Small intestine (tissue), 7 donors: Measurements from ENCODE around the gene P4HB. TPM values are rescaled to one million over a fixed set of nuclear protein-coding genes. Genes with fewer than 3 reads are reported as not detected.

ENCODE experiments used
- DNase-seq, 2 donors: peaks; one replicate each; pipeline versions ENCODE4 v3.0.0 to v3.0.0-alpha.2; 2013
- FAIRE-seq: peaks from 2 replicates; lab custom pipeline; 2012; peaks lifted over from hg19 to GRCh38; lab: Jason Lieb, UNC
- H3K27ac ChIP-seq, 3 donors: one replicate each; pipeline ENCODE4 v1.5.1; 2013; ENCODE audit warnings: low read length in 2 of 3, mild to moderate bottlenecking in 2 of 3, control low read depth in 1 of 3, inconsistent platforms in 1 of 3, low read depth in 1 of 3, moderate library complexity in 1 of 3
- H3K27me3 ChIP-seq, 3 donors: one replicate each; pipeline ENCODE4 v1.6.1; 2013; ENCODE audit warnings: low read length in 3 of 3, inconsistent platforms in 1 of 3; ENCODE audit not compliant: control insufficient read depth in 3 of 3, insufficient read depth in 3 of 3
- H3K36me3 ChIP-seq, 3 donors: one replicate each; pipeline ENCODE4 v1.6.1; 2013; ENCODE audit warnings: low read length in 3 of 3, inconsistent platforms in 1 of 3, low read depth in 1 of 3, mild to moderate bottlenecking in 1 of 3, moderate library complexity in 1 of 3; ENCODE audit not compliant: control insufficient read depth in 3 of 3, insufficient read depth in 2 of 3
- H3K4me1 ChIP-seq, 3 donors: one replicate each; pipeline ENCODE4 v1.6.1; 2013; ENCODE audit warnings: low read length in 2 of 3, inconsistent platforms in 1 of 3, low read depth in 1 of 3, mild to moderate bottlenecking in 1 of 3, moderate library complexity in 1 of 3; ENCODE audit not compliant: control insufficient read depth in 3 of 3, insufficient read depth in 2 of 3
- H3K4me3 ChIP-seq, 3 donors: one replicate each; pipeline ENCODE4 v1.5.1; 2013; ENCODE audit warnings: low read length in 3 of 3, control low read depth in 1 of 3, inconsistent platforms in 1 of 3, low read depth in 1 of 3, mild to moderate bottlenecking in 1 of 3, moderate library complexity in 1 of 3
- H3K9me3 ChIP-seq, 2 donors: one replicate each; pipeline ENCODE4 v1.6.1; 2013; ENCODE audit warnings: low read depth in 1 of 2, low read length in 1 of 2; ENCODE audit not compliant: control insufficient read depth in 2 of 2, insufficient read depth in 1 of 2
- WGBS, 3 donors: extraction: QIAGEN DNeasy Blood & Tissue Kit; methylation state at CpG; one replicate each; pipeline ENCODE4 v1.1.7; 2013; 5-methylcytosine and 5-hydroxymethylcytosine counted together
- polyA plus RNA-seq, 4 donors: library from polyadenylated mRNA; stranded (reverse) in 3 of 4; unstranded in 1 of 4; fragments of 200-250 nt in 3 of 4; fragments of 120-200 nt in 1 of 4; gene quantifications; one replicate each; pipeline versions ENCODE4 v1.2.1 to v1.2.3, GENCODE V29; 2013
- donor health status: healthy with polysubstance abuse.
- donor health status: control.
- donor health status: control.
- donor health status: Bipolar disorder and iron deficiency.
- donor health status: healthy.

P4HB gene
- polyA plus RNA-seq, 4 donors: 792 to 1,191 (median 1,005) TPM

DNA sequence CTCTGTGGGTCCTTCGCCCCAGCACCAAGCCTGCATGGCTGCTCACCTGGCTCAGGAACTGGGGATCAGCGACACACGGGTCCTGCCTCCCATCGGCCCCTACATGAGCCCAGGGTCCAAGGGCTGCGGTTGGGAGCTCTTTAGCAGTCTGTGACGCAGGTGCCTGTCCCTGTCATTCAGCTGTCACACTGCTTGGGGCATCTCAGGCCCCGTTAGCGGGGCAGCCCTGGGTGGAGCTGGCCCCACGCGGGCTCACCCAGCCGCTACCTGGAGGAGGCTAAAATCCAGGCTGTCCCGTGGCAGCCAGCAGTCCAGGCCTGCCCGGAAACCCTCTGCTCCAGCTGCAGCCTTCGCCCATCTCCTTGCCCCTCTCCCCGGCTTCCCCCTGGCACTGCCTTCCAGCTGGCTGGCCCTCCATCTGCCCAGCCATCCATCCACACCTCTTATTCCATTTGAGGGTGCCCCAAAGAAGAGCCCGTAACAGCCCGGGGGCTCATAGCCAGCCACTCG lies 53.1 kb downstream of the P4HB start:
- H3K4me1 ChIP-seq: peaks cover 0 to 6% (median 0%) of the 10 kb centered on the region in 3 donors
- no peak for FAIRE-seq
- 35 to 55% (median 42%) methylated on average over 12 to 18 of the region's 18 CpGs for WGBS, 3 donors
- H3K27ac ChIP-seq: no peak overlapping the region
- H3K9me3 ChIP-seq: no peaks in the 10 kb centered on the region
- H3K36me3 ChIP-seq: no peaks in the 10 kb centered on the region
- H3K27me3 ChIP-seq: peaks cover 14 to 62% (median 32%) of the 10 kb centered on the region in 3 donors
- DNase-seq: no peak
- no peak overlapping the region for H3K4me3 ChIP-seq

GRCh38 chr17:81806461-81807209 lies 53.7 kb downstream of the P4HB start:
- H3K4me3 ChIP-seq: no peak overlapping the region
- no peaks in the 10 kb centered on the region for H3K9me3 ChIP-seq
- no peaks in the 10 kb centered on the region for H3K36me3 ChIP-seq
- FAIRE-seq (no peak), DNase-seq (no peak)
- H3K27ac ChIP-seq: no peak overlapping the region
- 8 to 23% (median 17%) methylated on average over 18 to 23 of the region's 23 CpGs for WGBS, 3 donors
- peaks cover 14 to 68% (median 38%) of the 10 kb centered on the region in 3 donors for H3K27me3 ChIP-seq
- peaks cover 0 to 6% (median 0%) of the 10 kb centered on the region in 3 donors for H3K4me1 ChIP-seq

DNA sequence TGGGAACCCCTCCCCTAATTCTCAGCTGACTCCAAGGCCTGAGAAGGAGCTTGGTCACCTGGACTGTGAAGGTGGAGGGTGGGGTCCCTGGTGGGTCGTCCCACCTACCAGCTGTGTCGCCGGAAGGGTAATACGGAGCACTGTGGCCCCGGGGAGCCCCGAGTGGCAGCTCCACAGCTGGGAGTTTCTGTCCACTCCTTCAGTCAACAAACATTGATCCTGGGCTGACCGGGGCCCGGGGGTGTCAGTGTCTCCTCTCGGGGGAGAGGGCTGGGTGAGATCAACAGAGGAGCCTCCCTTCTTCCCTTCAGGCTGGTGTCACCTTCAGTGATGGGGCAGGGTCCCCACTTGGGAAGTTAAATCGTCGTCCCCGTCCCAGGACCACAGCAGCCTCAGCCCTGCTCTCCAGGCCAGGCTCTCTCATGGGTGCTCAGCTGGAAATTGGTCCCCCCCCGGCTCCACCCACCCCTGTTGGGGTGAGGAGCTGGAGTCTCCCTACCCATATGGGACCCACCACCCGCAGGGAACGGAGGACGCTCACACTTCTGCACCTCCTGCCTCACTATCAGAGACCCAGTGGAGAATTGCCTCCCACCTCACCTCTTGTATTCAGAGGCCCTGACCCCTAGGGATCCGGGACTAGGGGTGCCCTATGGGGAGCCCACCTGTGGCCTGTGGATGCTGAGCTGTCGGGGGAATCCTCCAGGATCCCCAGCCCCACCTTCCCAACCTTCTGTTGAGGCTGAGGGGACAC lies 54.5 kb downstream of the P4HB start:
- H3K36me3 ChIP-seq: no peaks in the 10 kb centered on the region
- FAIRE-seq (no peak), DNase-seq (no peak)
- peaks cover 14 to 73% (median 41%) of the 10 kb centered on the region in 3 donors for H3K27me3 ChIP-seq
- H3K9me3 ChIP-seq: peaks cover 0 to 3% of the 10 kb centered on the region in 2 donors
- H3K27ac ChIP-seq: no peak overlapping the region
- no peak overlapping the region for H3K4me3 ChIP-seq
- 30 to 63% (median 36%) methylated on average over 18 of the region's 18 CpGs for WGBS, 3 donors
- H3K4me1 ChIP-seq: peaks cover 0 to 6% (median 0%) of the 10 kb centered on the region in 3 donors

DNA sequence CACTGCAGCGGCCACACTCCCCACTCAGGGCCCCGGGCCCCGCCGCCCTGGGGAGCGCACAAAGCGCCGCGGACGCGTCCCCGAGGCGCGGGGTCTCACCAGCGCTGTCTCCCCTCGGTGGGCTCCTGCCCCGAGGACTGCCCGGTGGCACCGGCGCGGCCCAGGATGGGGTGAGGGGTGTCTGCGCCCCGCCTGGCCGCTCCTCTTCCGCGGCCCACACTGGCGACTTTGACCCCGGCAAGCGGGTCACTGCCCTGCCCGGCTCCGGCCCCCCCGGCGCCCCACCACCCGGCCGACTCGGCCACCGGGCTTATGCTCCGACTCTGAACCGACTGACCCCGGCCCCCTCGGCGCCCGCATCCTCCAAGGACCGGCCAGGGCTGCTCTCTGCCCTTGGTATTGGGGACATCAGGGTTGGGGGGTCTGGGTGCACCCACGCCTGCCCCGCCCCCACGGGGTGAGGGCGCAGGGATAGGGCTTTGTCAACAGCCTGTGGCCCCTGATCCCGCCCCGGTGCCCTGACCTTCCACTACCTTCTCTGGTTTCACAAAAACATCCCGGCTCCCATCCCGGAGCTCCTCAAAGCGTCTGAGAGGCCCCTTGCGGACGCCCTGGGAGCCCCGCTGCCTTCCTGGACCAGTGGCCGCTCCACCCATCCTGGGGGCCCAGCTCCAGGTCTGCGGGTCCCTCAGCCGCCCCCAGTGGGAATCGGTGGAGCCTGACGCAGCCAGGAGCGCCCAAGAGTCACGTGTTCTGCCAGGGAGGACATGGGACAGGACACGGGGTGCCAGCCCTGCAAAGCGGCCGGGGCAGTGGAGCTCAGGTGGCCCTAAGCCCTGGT lies 55.6 kb downstream of the P4HB start:
- Histone ChIP-seq H3K9me3 (peaks cover 0 to 7% of the 10 kb centered on the region in 2 donors), H3K27me3 (peaks cover 14 to 80% (median 41%) of the 10 kb centered on the region in 3 donors), H3K4me1 (peaks cover 0 to 6% (median 0%) of the 10 kb centered on the region in 3 donors), H3K4me3 (no peak overlapping the region), H3K27ac (no peak overlapping the region), H3K36me3 (no peaks in the 10 kb centered on the region)
- no peak for FAIRE-seq
- 3 to 5% (median 4%) methylated on average over 53 to 65 of the region's 65 CpGs for whole genome bisulfite sequencing, 3 donors
- DNase-seq: no peak

DNA sequence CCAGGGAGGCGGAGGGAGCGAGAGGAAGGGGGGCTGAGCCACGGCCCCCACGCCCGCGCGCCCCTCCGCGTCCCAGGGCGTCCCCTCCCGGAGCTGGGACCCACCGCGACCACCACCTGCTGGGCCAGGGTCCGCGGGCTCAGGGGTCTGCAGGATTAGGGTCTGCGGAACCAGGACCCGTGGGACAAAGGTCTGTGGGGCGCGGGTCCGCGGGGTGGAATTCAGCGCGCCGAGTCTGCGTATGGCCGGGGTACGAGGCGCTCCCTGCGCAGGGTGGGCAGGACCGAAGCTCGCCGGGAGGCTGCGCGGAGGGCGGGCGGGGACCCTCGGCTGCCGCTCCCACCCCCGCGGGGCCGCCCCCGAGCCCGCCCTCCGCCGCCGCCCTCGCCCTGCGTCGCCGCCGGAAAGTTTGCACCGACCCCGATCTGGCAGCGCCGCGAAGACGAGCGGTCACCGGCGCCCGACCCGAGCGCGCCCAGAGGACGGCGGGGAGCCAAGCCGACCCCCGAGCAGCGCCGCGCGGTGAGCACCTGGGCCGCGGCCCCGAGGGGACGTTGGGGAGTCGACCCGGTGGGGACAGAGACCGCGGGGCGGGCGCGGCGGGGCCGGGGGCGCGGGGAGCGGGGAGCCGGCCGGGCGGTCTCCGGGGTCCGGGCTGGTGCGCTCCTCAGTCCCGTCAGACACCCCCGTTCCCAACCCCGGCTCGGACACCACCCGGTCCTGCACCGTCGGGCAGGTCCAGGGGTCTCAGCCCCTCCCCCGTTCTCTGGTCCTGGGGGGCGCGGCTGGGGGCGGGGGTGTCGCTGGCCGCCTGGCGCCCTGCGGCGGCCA lies 56.4 kb downstream of the P4HB start, which contains the start of gene GCGR:
Gene GCGR, plus strand, starts transcription at position 423 of the 831 bp plus-strand sequence. CDS start 4,869 bp downstream, outside the sequence.
- peaks cover 14 to 78% (median 41%) of the 10 kb centered on the region in 3 donors for H3K27me3 ChIP-seq
- DNase-seq: no peak

DNA sequence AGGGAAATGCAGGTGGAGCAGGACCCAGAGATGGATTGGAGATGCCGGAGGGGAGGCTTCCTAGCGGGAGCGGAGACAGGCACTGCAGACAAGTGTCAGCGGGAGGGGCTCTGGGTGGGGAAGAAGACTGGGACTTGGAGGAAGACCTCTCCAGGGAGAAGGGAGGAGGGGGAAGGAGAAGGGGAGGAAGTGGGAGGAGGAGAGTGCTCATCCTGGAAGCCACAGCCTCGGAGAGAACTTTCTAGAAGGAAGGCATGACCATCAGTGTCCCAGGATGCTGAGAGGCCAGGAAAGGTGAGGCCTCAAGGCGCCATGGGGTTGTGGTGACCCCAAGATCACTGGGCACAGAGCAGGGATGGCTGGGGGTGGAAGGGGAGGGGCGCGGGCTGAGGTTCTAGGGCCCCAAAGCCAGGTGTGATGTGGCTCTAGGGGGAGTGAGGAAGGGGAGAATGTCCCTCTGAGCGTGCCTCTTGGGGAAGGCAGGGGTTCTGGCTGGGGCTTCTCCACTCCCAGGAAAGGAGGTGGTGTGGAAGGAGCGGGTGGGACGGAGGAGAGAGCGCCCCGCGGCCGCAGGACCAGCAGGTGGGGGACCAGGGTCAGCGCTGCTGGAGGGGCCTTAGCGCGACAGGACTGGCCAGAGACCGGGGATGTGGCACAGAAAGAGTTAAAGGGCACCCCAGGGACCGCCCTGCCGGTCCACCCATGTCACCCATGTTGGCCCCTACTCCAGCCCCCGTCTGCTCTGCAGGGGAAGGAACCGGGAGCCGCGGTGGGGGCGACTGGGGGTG lies 57.3 kb downstream of the P4HB start:
- Histone ChIP-seq H3K36me3 (no peaks in the 10 kb centered on the region), H3K4me3 (no peak overlapping the region), H3K27me3 (peaks cover 14 to 71% (median 39%) of the 10 kb centered on the region in 3 donors), H3K9me3 (peaks cover 0 to 11% of the 10 kb centered on the region in 2 donors), H3K27ac (no peak overlapping the region), H3K4me1 (peaks cover 0 to 6% (median 0%) of the 10 kb centered on the region in 3 donors)
- DNase-seq (no peak), FAIRE-seq (no peak)
- WGBS, 3 donors: 27 to 45% (median 28%) methylated on average over 14 to 26 of the region's 26 CpGs

More for the DNA sequence above, 56.4 kb downstream of the P4HB start, which contains the start of gene GCGR:
- H3K4me1 ChIP-seq: peaks cover 0 to 6% (median 0%) of the 10 kb centered on the region in 3 donors
- no peak for FAIRE-seq
- H3K9me3 ChIP-seq: peaks cover 0 to 11% of the 10 kb centered on the region in 2 donors
- H3K36me3 ChIP-seq: no peaks in the 10 kb centered on the region
- WGBS, 3 donors: 2% methylated on average over 30 to 110 of the region's 110 CpGs
- H3K4me3 ChIP-seq: no peak within 1 kb of the TSS
- H3K27ac ChIP-seq: no peak within 1 kb of the TSS
